DND-41 (cell line): ENCODE measurements around the gene MYLK.

Source experiments
- ATAC-seq: fragments of 200-7000 bp; cut with Tn5 transposase; 3 replicates; pipeline ENCODE4 v1.9.1; 2021; ENCODE audit warnings: low read depth; ENCODE audit not compliant: insufficient read depth
- DNase-seq: peaks from one replicate; pipeline ENCODE4 v3.0.0-alpha.2; 2020
- H2AFZ ChIP-seq: 2 replicates; pipeline ENCODE4 v1.6.0; 2012; ENCODE audit warnings: low read depth, low read length
- H3K27ac ChIP-seq: 2 replicates; pipeline ENCODE4 v1.5.1; 2012; ENCODE audit warnings: low read length, inconsistent platforms
- H3K27me3 ChIP-seq: fragments of 200-600 bp; sonication (generic); 2 replicates; pipeline ENCODE4 v1.6.0; 2012; ENCODE audit warnings: low read length, mild to moderate bottlenecking, inconsistent platforms; ENCODE audit not compliant: insufficient read depth, poor library complexity
- H3K36me3 ChIP-seq: 2 replicates; pipeline ENCODE4 v1.5.1; 2012; ENCODE audit warnings: low read length, inconsistent platforms; ENCODE audit not compliant: insufficient read depth
- H3K4me1 ChIP-seq: 2 replicates; pipeline ENCODE4 v1.5.1; 2012; ENCODE audit warnings: mild to moderate bottlenecking, low read length; ENCODE audit not compliant: insufficient read depth
- H3K4me2 ChIP-seq: 2 replicates; pipeline ENCODE4 v1.6.0; 2012; ENCODE audit warnings: mild to moderate bottlenecking, moderate library complexity, low read length, inconsistent platforms; ENCODE audit not compliant: insufficient read depth
- H3K4me3 ChIP-seq, 2 experiments: fragments of 200-600 bp in 1 of 2; shearing (Covaris generic) in 1 of 2; 2 replicates each; pipeline ENCODE4 v1.5.1; 2012 to 2016; ENCODE audit warnings: inconsistent platforms in 2 of 2, low read length in 2 of 2, mild to moderate bottlenecking in 2 of 2, low read depth in 1 of 2, moderate library complexity in 1 of 2
- H3K79me2 ChIP-seq: 2 replicates; pipeline ENCODE4 v1.6.0; 2012; ENCODE audit warnings: low read length, inconsistent platforms; ENCODE audit not compliant: insufficient read depth
- H3K9ac ChIP-seq: 2 replicates; pipeline ENCODE4 v1.6.0; 2012; ENCODE audit warnings: low read depth, mild to moderate bottlenecking, inconsistent platforms, low read length, moderate library complexity
- H3K9me3 ChIP-seq: 2 replicates; pipeline ENCODE4 v1.5.1; 2012; ENCODE audit warnings: low read length, moderate library complexity, mild to moderate bottlenecking, inconsistent platforms; ENCODE audit not compliant: insufficient read depth, severe bottlenecking
- H4K20me1 ChIP-seq: 2 replicates; pipeline ENCODE4 v1.6.0; 2012; ENCODE audit warnings: low read length; ENCODE audit not compliant: insufficient read depth
- EZH2 ChIP-seq: IDR thresholded peaks from 3 replicates; pipeline ENCODE4 v1.6.1; 2012; ENCODE audit warnings: borderline replicate concordance, low read depth, mild to moderate bottlenecking, moderate library complexity, low read length, inconsistent platforms; ENCODE audit not compliant: severe bottlenecking
- TF ChIP-seq, protein P1 (sequence below): IDR thresholded peaks from 2 replicates; pipeline ENCODE4 v1.5.1; 2012; ENCODE audit warnings: borderline replicate concordance, low read length, moderate library complexity, mild to moderate bottlenecking; ENCODE audit not compliant: poor library complexity, severe bottlenecking; ENCODE audit errors: extremely low read depth

The MYLK gene

GRCh38 chr3:123694366-123695087 lies 189.6 kb downstream of the MYLK start:
- Histone ChIP-seq H3K27ac (no peak overlapping the region), H3K27me3 (peaks cover 15% of the 10 kb centered on the region), H2AFZ (no peak overlapping the region), H3K4me2 (no peak overlapping the region), H3K79me2 (no peaks in the 10 kb centered on the region), H3K9ac (no peak overlapping the region), H3K36me3 (no peaks in the 10 kb centered on the region), H3K4me3 (no peak overlapping the region), H3K9me3 (no peaks in the 10 kb centered on the region), H3K4me1 (no peaks in the 10 kb centered on the region), H4K20me1 (no peaks in the 10 kb centered on the region)
- no peak for DNase-seq
- no peak for ATAC-seq
- TF ChIP-seq, protein P1, sequence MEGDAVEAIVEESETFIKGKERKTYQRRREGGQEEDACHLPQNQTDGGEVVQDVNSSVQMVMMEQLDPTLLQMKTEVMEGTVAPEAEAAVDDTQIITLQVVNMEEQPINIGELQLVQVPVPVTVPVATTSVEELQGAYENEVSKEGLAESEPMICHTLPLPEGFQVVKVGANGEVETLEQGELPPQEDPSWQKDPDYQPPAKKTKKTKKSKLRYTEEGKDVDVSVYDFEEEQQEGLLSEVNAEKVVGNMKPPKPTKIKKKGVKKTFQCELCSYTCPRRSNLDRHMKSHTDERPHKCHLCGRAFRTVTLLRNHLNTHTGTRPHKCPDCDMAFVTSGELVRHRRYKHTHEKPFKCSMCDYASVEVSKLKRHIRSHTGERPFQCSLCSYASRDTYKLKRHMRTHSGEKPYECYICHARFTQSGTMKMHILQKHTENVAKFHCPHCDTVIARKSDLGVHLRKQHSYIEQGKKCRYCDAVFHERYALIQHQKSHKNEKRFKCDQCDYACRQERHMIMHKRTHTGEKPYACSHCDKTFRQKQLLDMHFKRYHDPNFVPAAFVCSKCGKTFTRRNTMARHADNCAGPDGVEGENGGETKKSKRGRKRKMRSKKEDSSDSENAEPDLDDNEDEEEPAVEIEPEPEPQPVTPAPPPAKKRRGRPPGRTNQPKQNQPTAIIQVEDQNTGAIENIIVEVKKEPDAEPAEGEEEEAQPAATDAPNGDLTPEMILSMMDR, result no peak
- TF ChIP-seq EZH2, result no peak

- H3K79me2 ChIP-seq, result no peaks in the 10 kb centered on the region
- no peak overlapping the region for H2AFZ ChIP-seq
- H3K9ac ChIP-seq, result no peak overlapping the region
- H3K27me3 ChIP-seq, result peaks cover 15% of the 10 kb centered on the region
- H3K4me2 ChIP-seq, result no peak overlapping the region
- no peaks in the 10 kb centered on the region for H3K36me3 ChIP-seq
- no peaks in the 10 kb centered on the region for H4K20me1 ChIP-seq
- H3K4me3 ChIP-seq, result no peak overlapping the region
- DNase-seq (no peak), ATAC-seq (no peak)
- TF ChIP-seq EZH2, result no peak
- TF ChIP-seq, protein P1, result no peak
- H3K9me3 ChIP-seq, result no peaks in the 10 kb centered on the region
- H3K27ac ChIP-seq, result no peak overlapping the region
- H3K4me1 ChIP-seq, result no peaks in the 10 kb centered on the region
Observed at GRCh38 chr3:123693584-123694190, 190.4 kb downstream of the MYLK start.

GRCh38 chr3:123692671-123693070 lies 191.5 kb downstream of the MYLK start:
- Histone ChIP-seq H3K36me3 (no peaks in the 10 kb centered on the region), H3K9me3 (no peaks in the 10 kb centered on the region), H2AFZ (no peak overlapping the region), H3K27me3 (peaks cover 15% of the 10 kb centered on the region), H3K27ac (no peak overlapping the region), H3K4me2 (no peak overlapping the region), H3K4me1 (no peaks in the 10 kb centered on the region), H3K4me3 (no peak overlapping the region), H3K9ac (no peak overlapping the region), H4K20me1 (no peaks in the 10 kb centered on the region), H3K79me2 (no peaks in the 10 kb centered on the region)
- no peak for TF ChIP-seq EZH2
- DNase-seq (no peak), ATAC-seq (no peak)

- H3K4me2 ChIP-seq, result no peak overlapping the region
- peaks cover 18% of the 10 kb centered on the region for H3K27me3 ChIP-seq
- no peaks in the 10 kb centered on the region for H3K36me3 ChIP-seq
- no peaks in the 10 kb centered on the region for H3K79me2 ChIP-seq
- no peak overlapping the region for H2AFZ ChIP-seq
- no peak overlapping the region for H3K27ac ChIP-seq
- no peak overlapping the region for H3K4me3 ChIP-seq
- DNase-seq (no peak), ATAC-seq (no peak)
- H3K9ac ChIP-seq, result no peak overlapping the region
- TF ChIP-seq EZH2, result no peak
- TF ChIP-seq, protein P1, result no peak
- H3K4me1 ChIP-seq, result no peaks in the 10 kb centered on the region
- no peaks in the 10 kb centered on the region for H3K9me3 ChIP-seq
- H4K20me1 ChIP-seq, result no peaks in the 10 kb centered on the region
Observed at GRCh38 chr3:123692041-123692440, 192.1 kb downstream of the MYLK start.
